ENCODE measurements around the gene C1RL. TPM values are rescaled to one million over a fixed set of nuclear protein-coding genes. Genes with fewer than 3 reads are reported as not detected.

Gene C1RL
- total and polyA plus RNA-seq, 2 experiments from 2014 or later: 26.4 to 64.5 TPM

DNA sequence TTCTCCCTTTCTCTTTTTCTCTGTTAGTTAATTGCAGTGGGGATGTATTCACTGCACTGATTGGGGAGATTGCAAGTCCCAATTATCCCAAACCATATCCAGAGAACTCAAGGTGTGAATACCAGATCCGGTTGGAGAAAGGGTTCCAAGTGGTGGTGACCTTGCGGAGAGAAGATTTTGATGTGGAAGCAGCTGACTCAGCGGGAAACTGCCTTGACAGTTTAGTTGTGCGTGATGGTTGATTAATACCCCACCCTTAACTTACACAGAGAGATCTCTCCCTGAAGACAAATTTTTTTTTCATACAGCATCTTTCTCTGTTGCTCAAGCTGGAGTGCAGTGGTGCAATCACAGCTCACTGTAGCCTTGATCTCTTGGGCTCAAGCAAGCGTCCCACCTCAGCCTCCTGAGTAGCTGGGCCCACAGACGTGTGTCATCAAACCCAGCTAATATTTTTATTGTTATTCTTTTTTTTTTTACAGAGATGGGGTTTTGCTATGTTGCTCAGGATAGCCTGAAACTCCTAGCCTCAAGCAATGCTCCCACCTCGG is 43.9 kb downstream of the C1RL start:
- 89% methylated on average over 7 of the region's 7 CpGs for WGBS (ENCODE audit: low lambda C conversion rate, missing lambda C conversion rate)
- H3K27me3 ChIP-seq: no peaks in the 10 kb centered on the region
- no peak overlapping the region for H2AFZ ChIP-seq
- H3K27ac ChIP-seq: no peak overlapping the region
- no peak overlapping the region for H3K4me3 ChIP-seq
- no peak overlapping the region for H3K4me2 ChIP-seq
- no peaks in the 10 kb centered on the region for H4K20me1 ChIP-seq (ENCODE audit: insufficient read depth, poor library complexity, severe bottlenecking)
- no peaks in the 10 kb centered on the region for H3K9me2 ChIP-seq (replicated peaks; ENCODE audit: insufficient read depth)
- TF ChIP-seq EZH2phosphoT487 (IDR thresholded peaks at IDR 0.05; ENCODE audit: low read depth, severe bottlenecking, unreplicated experiment): no peak
- TF ChIP-seq EZH2 (IDR thresholded peaks at IDR 0.05; ENCODE audit: borderline replicate concordance): no peak
- TF ChIP-seq, protein P1, sequence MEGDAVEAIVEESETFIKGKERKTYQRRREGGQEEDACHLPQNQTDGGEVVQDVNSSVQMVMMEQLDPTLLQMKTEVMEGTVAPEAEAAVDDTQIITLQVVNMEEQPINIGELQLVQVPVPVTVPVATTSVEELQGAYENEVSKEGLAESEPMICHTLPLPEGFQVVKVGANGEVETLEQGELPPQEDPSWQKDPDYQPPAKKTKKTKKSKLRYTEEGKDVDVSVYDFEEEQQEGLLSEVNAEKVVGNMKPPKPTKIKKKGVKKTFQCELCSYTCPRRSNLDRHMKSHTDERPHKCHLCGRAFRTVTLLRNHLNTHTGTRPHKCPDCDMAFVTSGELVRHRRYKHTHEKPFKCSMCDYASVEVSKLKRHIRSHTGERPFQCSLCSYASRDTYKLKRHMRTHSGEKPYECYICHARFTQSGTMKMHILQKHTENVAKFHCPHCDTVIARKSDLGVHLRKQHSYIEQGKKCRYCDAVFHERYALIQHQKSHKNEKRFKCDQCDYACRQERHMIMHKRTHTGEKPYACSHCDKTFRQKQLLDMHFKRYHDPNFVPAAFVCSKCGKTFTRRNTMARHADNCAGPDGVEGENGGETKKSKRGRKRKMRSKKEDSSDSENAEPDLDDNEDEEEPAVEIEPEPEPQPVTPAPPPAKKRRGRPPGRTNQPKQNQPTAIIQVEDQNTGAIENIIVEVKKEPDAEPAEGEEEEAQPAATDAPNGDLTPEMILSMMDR (IDR thresholded peaks at IDR 0.05; ENCODE audit: poor library complexity): no peak
- DNase-seq (ENCODE audit: low spot score): no peak
- no peaks in the 10 kb centered on the region for H3K36me3 ChIP-seq (replicated peaks; ENCODE audit: insufficient read depth, low read depth)
- peaks cover 23% of the 10 kb centered on the region for H3K4me1 ChIP-seq (ENCODE audit: insufficient read depth)
- no peaks in the 10 kb centered on the region for H3K9me3 ChIP-seq (ENCODE audit: low read depth)
- no peaks in the 10 kb centered on the region for H3K79me2 ChIP-seq

DNA sequence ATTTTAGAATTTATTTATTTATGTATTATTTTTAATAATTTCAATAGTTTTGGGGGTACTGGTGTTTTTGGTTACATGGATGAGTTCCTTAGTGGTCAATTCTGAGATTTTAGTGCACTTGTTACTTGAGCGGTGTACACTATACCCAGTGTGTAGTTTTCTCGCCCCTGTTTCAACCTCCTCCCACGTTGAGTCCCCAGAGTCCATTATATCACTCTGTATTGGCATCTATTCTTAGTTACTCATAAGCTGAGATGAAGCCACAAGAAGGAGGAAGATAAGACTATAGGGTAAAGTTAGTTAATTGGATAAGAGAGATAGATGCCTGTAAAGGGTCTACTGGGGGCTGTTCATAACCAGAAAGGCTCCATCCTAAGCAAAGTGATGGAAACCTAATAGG is 44.5 kb downstream of the C1RL start:
- WGBS (ENCODE audit: low lambda C conversion rate, missing lambda C conversion rate): 92% methylated on average over 3 of the region's 3 CpGs
- no peaks in the 10 kb centered on the region for H4K20me1 ChIP-seq (ENCODE audit: insufficient read depth, poor library complexity, severe bottlenecking)
- H3K79me2 ChIP-seq: no peaks in the 10 kb centered on the region
- H3K9me3 ChIP-seq (ENCODE audit: low read depth): no peaks in the 10 kb centered on the region
- H3K27ac ChIP-seq: no peak overlapping the region
- no peak overlapping the region for H3K4me2 ChIP-seq
- no peak overlapping the region for H3K4me3 ChIP-seq
- H3K4me1 ChIP-seq (ENCODE audit: insufficient read depth): peaks cover 23% of the 10 kb centered on the region
- H3K36me3 ChIP-seq (replicated peaks; ENCODE audit: insufficient read depth, low read depth): no peaks in the 10 kb centered on the region
- TF ChIP-seq EZH2phosphoT487 (IDR thresholded peaks at IDR 0.05; ENCODE audit: low read depth, severe bottlenecking, unreplicated experiment) (no peak), EZH2 (IDR thresholded peaks at IDR 0.05; ENCODE audit: borderline replicate concordance) (no peak)
- TF ChIP-seq, protein P1 (IDR thresholded peaks at IDR 0.05; ENCODE audit: poor library complexity): no peak
- no peaks in the 10 kb centered on the region for H3K9me2 ChIP-seq (replicated peaks; ENCODE audit: insufficient read depth)
- H2AFZ ChIP-seq: no peak overlapping the region
- H3K27me3 ChIP-seq: no peaks in the 10 kb centered on the region
- no peak for DNase-seq (ENCODE audit: low spot score)

DNA sequence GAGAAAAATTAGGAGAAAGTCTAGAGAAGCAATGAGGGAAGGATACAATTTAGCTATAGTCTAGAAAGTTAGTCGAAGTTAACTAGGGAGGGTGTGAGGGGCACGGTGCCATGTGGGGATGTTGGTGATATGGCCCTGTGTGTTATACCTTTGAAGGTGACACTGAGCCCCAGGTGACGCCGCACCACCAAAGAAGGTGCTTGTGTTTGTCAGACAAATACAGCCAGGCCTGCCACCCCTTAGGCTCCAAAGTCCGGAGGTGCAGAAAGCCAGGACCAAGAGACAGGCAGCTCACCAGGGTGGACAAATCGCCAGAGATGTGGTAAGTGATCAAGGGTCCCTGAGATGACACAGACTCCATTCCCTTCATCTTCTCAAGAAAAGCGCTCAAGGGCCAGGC is 47.4 kb downstream of the C1RL start:
- Histone ChIP-seq H2AFZ (no peak overlapping the region), H3K36me3 (replicated peaks; ENCODE audit: insufficient read depth, low read depth) (no peaks in the 10 kb centered on the region), H3K9me2 (replicated peaks; ENCODE audit: insufficient read depth) (no peaks in the 10 kb centered on the region), H3K9me3 (ENCODE audit: low read depth) (no peaks in the 10 kb centered on the region), H3K27ac (no peak overlapping the region), H3K4me1 (ENCODE audit: insufficient read depth) (peaks cover 7% of the 10 kb centered on the region), H3K27me3 (no peaks in the 10 kb centered on the region), H4K20me1 (ENCODE audit: insufficient read depth, poor library complexity, severe bottlenecking) (no peaks in the 10 kb centered on the region), H3K4me3 (no peak overlapping the region), H3K4me2 (peak overlapping the region; percentile 69), H3K79me2 (no peaks in the 10 kb centered on the region)
- no peak for TF ChIP-seq EZH2 (IDR thresholded peaks at IDR 0.05; ENCODE audit: borderline replicate concordance)
- TF ChIP-seq EZH2phosphoT487 (IDR thresholded peaks at IDR 0.05; ENCODE audit: low read depth, severe bottlenecking, unreplicated experiment): no peak
- TF ChIP-seq, protein P1 (IDR thresholded peaks at IDR 0.05; ENCODE audit: poor library complexity): no peak
- WGBS (ENCODE audit: low lambda C conversion rate, missing lambda C conversion rate): 85% methylated on average over 7 of the region's 7 CpGs
- no peak for DNase-seq (ENCODE audit: low spot score)

Data from hepatocyte (in vitro differentiated cells).